ENCODE data around the gene LMAN1L. TPM values are rescaled to one million over a fixed set of nuclear protein-coding genes. Genes with fewer than 3 reads are reported as not detected.

LMAN1L gene
- total and polyA plus RNA-seq, 2 of the 4 experiments (the other 2 are of a cell fraction): not detected

DNA sequence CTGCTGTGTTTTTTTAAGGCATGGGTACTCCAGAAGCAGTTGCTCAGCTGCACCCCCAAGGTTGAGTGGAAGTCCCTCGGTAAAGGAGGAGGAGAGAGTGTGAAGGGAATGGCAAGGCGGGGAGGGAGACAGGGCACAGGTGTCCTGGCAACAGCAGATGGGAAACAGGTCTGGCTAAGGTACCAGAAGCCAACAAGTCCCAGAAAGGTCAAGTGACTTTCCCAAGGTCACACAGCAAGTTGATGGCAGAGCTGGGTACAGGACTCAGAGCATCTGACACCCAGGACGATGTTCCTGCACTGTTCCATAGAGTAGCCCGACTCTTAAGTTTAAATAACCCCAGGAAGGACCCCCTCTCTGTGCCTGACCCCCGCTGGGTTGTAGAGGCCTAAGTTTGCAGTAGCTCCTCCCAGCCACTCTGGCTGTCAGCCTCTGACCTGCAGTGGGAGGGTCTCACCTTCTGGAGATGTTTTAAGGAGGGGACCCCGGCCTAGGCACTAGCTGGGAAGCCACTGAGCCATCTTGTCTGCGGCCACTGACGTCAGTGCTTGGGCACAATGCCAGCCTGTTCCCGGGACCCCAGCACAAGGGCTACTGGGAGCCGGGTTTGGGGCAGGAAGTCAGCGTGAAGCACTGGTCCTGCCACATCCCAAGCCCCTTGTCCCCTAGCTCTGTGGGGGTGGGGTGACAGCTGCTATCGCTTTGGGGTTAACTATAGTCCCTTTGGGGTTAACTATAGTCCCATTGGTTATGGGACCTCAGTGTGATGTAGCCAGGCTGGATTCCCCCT is 20.2 kb upstream of the LMAN1L start (continued):
- TF ChIP-seq, protein P1, sequence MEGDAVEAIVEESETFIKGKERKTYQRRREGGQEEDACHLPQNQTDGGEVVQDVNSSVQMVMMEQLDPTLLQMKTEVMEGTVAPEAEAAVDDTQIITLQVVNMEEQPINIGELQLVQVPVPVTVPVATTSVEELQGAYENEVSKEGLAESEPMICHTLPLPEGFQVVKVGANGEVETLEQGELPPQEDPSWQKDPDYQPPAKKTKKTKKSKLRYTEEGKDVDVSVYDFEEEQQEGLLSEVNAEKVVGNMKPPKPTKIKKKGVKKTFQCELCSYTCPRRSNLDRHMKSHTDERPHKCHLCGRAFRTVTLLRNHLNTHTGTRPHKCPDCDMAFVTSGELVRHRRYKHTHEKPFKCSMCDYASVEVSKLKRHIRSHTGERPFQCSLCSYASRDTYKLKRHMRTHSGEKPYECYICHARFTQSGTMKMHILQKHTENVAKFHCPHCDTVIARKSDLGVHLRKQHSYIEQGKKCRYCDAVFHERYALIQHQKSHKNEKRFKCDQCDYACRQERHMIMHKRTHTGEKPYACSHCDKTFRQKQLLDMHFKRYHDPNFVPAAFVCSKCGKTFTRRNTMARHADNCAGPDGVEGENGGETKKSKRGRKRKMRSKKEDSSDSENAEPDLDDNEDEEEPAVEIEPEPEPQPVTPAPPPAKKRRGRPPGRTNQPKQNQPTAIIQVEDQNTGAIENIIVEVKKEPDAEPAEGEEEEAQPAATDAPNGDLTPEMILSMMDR (conservative IDR thresholded peaks at IDR 0.05; ENCODE audit: low read depth, low read length): no peak

All from IMR-90 (cell line).